Panc1 (cell line): ENCODE results near the gene ARHGEF28. TPM values are rescaled to one million over a fixed set of nuclear protein-coding genes. Genes with fewer than 3 reads are reported as not detected.

Source experiments
- ATAC-seq: fragments of 200-7000 bp; cut with Tn5 transposase; 2 replicates; pipeline ENCODE4 v1.9.1; 2020; ENCODE audit warnings: mild to moderate bottlenecking, moderate library complexity
- BruUV-seq: library from RNA; stranded (reverse); fragments of 400-500 nt; replicated peaks from 2 replicates; lab custom pipeline; 2021; lab: Mats Ljungman, UMichigan
- CTCF ChIA-PET: fragments of 300-600 bp; sonication (Branson Sonifier 250); formaldehyde crosslinking; loops from one replicate; lab custom pipeline; 2022; ENCODE audit warnings: antibody characterized with exemption; lab: Charles Lee
- POLR2A ChIA-PET: fragments of 300-600 bp; sonication (Branson Sonifier 250); formaldehyde crosslinking; loops from one replicate; lab custom pipeline; 2022; ENCODE audit warnings: antibody characterized with exemption; lab: Charles Lee
- DNase-seq: peaks from one replicate; pipeline ENCODE4 v3.0.0-alpha.2; 2010; ENCODE audit warnings: low read depth, low spot score
- H3K27ac ChIP-seq: 2 replicates; pipeline ENCODE4 v1.5.1; 2011; ENCODE audit warnings: mild to moderate bottlenecking, low read length, inconsistent platforms
- H3K27me3 ChIP-seq: fragments of 200-500 bp; sonication (Bioruptor generic); 2 replicates; pipeline ENCODE4 v1.6.0; 2014; ENCODE audit warnings: low read length, inconsistent platforms; ENCODE audit not compliant: control insufficient read depth, insufficient read depth
- H3K36me3 ChIP-seq: fragments of 200-500 bp; sonication (Bioruptor generic); 2 replicates; pipeline ENCODE4 v1.5.1; 2014; ENCODE audit warnings: inconsistent platforms, mild to moderate bottlenecking, low read length, moderate library complexity; ENCODE audit not compliant: control insufficient read depth, insufficient read depth
- H3K4me1 ChIP-seq: 2 replicates; pipeline ENCODE4 v1.5.1; 2011; ENCODE audit warnings: inconsistent platforms, mild to moderate bottlenecking, low read length, moderate library complexity; ENCODE audit not compliant: control insufficient read depth, insufficient read depth
- H3K4me3 ChIP-seq, 2 experiments: 2 replicates each; pipeline ENCODE4 v1.5.1; 2011 to 2012; ENCODE audit warnings: low read depth in 2 of 2, low read length in 2 of 2, mild to moderate bottlenecking in 2 of 2, inconsistent platforms in 1 of 2, moderate library complexity in 1 of 2
- H3K9me3 ChIP-seq: fragments of 200-500 bp; sonication (Bioruptor generic); 2 replicates; pipeline ENCODE4 v1.5.1; 2014; ENCODE audit warnings: low read depth, mild to moderate bottlenecking, inconsistent platforms, low read length, moderate library complexity; ENCODE audit not compliant: control insufficient read depth, insufficient read depth
- CTCF ChIP-seq: fragments of 450-650 bp; IDR thresholded peaks from 2 replicates; pipeline ENCODE4 v1.5.1; 2017; ENCODE audit warnings: mild to moderate bottlenecking
- POLR2AphosphoS5 ChIP-seq: IDR thresholded peaks from 2 replicates; pipeline ENCODE4 v1.6.1; 2012; ENCODE audit warnings: mild to moderate bottlenecking, low read depth, low read length, moderate library complexity
- REST ChIP-seq, 2 experiments: IDR thresholded peaks; 2 replicates each; pipeline ENCODE4 v1.6.1; 2011 to 2012; ENCODE audit warnings: low read depth in 2 of 2, control low read depth in 1 of 2, low read length in 1 of 2, mild to moderate bottlenecking in 1 of 2, moderate library complexity in 1 of 2; ENCODE audit not compliant: insufficient read depth in 1 of 2
- SIN3A ChIP-seq: IDR thresholded peaks from 2 replicates; pipeline ENCODE4 v1.6.1; 2012; ENCODE audit warnings: low read depth, mild to moderate bottlenecking, low read length, moderate library complexity, borderline replicate concordance; ENCODE audit not compliant: insufficient read depth
- TCF7L2 ChIP-seq: IDR thresholded peaks from 2 replicates; pipeline ENCODE4 v1.6.1; 2011; ENCODE audit warnings: mild to moderate bottlenecking, low read depth, low read length, inconsistent platforms
- in situ Hi-C: cut with HindIII; loops from 2 replicates; pipeline ENCODE4 v1.10.0; 2016; ENCODE audit warnings: low sequenced_read_pairs, low pct_unique_long_range_greater_than_20kb
- intact Hi-C: fragments of 100-400 bp; cut with micrococcal nuclease; formaldehyde crosslinking; loops from one replicate; pipeline ENCODE4 v1.10.0; 2022; ENCODE audit not compliant: unreplicated experiment
- total RNA-seq: library from RNA; stranded (reverse); gene quantifications from one replicate; pipeline ENCODE4 v1.2.1, GENCODE V29; 2021; ENCODE audit not compliant: unreplicated experiment

The ARHGEF28 gene
- total RNA-seq, 1 experiment from 2014 or later = 34.8 TPM

GRCh38 chr5:73682176-73682575, 56.2 kb downstream of the ARHGEF28 start:
- CTCF ChIA-PET = no interaction called here
- POLR2A ChIA-PET = no interaction called here
- Histone ChIP-seq H3K4me3 (no peak overlapping the region), H3K36me3 (0 out of 2 replicates have a peak, but pooled peaks cover 3% of the 10 kb centered on the region), H3K4me1 (peaks cover 14% of the 10 kb centered on the region), H3K9me3 (no peaks in the 10 kb centered on the region), H3K27ac (no peak overlapping the region), H3K27me3 (no peaks in the 10 kb centered on the region)
- DNase-seq (no peak), ATAC-seq (no peak)
- intact Hi-C loops = no loop called here
- in situ Hi-C loops = no loop called here
- BruUV-seq = no TSS peak
- no peak for TF ChIP-seq CTCF
- TF ChIP-seq POLR2AphosphoS5 = no peak
- no peak for TF ChIP-seq SIN3A
- TF ChIP-seq TCF7L2 = no peak
- TF ChIP-seq REST (IDR thresholded peaks at IDR 0.05; ENCODE audit: insufficient read depth in 1 of 2, low read depth in 2 of 2, low read length in 1 of 2) = no peak

GRCh38 chr5:73684691-73685090, 58.7 kb downstream of the ARHGEF28 start:
- no peak for DNase-seq
- no peak overlapping the region for H3K27ac ChIP-seq
- BruUV-seq = no TSS peak
- H3K27me3 ChIP-seq = no peaks in the 10 kb centered on the region
- 0 out of 2 replicates have a peak, but pooled peaks cover 3% of the 10 kb centered on the region for H3K36me3 ChIP-seq
- H3K4me3 ChIP-seq = no peak overlapping the region
- TF ChIP-seq CTCF (no peak), TCF7L2 (no peak), SIN3A (no peak), REST (IDR thresholded peaks at IDR 0.05; ENCODE audit: insufficient read depth in 1 of 2, low read depth in 2 of 2, low read length in 1 of 2) (no peak), POLR2AphosphoS5 (no peak)
- H3K9me3 ChIP-seq = no peaks in the 10 kb centered on the region
- in situ Hi-C loops = no loop called here
- intact Hi-C loops = no loop called here
- POLR2A ChIA-PET = no interaction called here
- CTCF ChIA-PET = no interaction called here
- ATAC-seq = no peak
- no peaks in the 10 kb centered on the region for H3K4me1 ChIP-seq
